ENCODE results near the gene NOP56. TPM values are rescaled to one million over a fixed set of nuclear protein-coding genes. Genes with fewer than 3 reads are reported as not detected.

The NOP56 gene
- total and polyA plus RNA-seq, 2 donors (not counting 3 experiments of a cell fraction or from before 2014, with no cell fraction given): 151 to 329 TPM

DNA sequence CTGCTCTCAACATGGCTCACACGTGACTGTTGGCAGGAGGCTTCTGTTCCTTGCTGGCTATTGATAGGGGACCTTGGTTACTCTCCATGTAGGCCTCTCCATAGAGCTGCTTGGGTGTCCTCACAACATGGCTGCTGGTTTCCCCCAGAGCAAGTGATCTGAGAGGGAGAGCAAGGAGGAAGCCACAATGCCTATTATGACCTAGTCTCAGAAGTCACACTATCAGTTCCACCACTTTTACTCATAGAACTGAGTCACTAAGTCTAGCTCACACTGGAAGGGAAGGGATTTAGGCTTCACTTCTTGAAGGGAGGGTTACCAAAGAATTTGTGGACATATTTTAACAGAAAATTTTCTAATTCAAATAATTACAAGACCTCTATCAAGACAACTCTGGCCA is 8.7 kb upstream of the NOP56 start:
- intact Hi-C loops (cut with micrococcal nuclease): no loop called here

More for the DNA sequence above, 8.7 kb upstream of the NOP56 start:
- Histone ChIP-seq H3K79me2 (ENCODE audit: control insufficient read depth, insufficient read depth, low read length) (no peaks in the 10 kb centered on the region), H3K9me3 (replicated peaks; ENCODE audit: control insufficient read depth, insufficient read depth, low read length) (no peaks in the 10 kb centered on the region), H2AFZ (ENCODE audit: low read depth, low read length) (no peak overlapping the region), H3K27me3 (ENCODE audit: control insufficient read depth in 2 of 2, insufficient read depth in 2 of 2, low read length in 2 of 2) (no peaks in the 10 kb centered on the region), H4K20me1 (replicated peaks; ENCODE audit: control insufficient read depth, extremely low read depth, insufficient read depth, low read length) (no peaks in the 10 kb centered on the region), H3K9ac (replicated peaks; ENCODE audit: extremely low read depth, insufficient read depth, low read length) (no peak overlapping the region), H3K4me3 (replicated peaks in 1 of 3; ENCODE audit: insufficient read depth in 1 of 3, low read depth in 1 of 3, low read length in 3 of 3) (no peak overlapping the region), H3K9me1 (replicated peaks; ENCODE audit: control insufficient read depth, extremely low read depth, insufficient read depth, low read length) (no peaks in the 10 kb centered on the region), H3K4me1 (ENCODE audit: control insufficient read depth, extremely low read depth, insufficient read depth, low read length) (no peaks in the 10 kb centered on the region), H3K4me2 (ENCODE audit: insufficient read depth, low read length) (no peak overlapping the region), H3K27ac (ENCODE audit: insufficient read depth, low read depth, low read length) (no peak overlapping the region), H3K36me3 (ENCODE audit: control insufficient read depth in 2 of 2, extremely low read depth in 1 of 2, insufficient read depth in 2 of 2, low read length in 2 of 2) (no peaks in the 10 kb centered on the region)
- dilution Hi-C loops (cut with MboI; ENCODE audit: extremely low pct_ligation_motif_present, low sequenced_read_pairs): no loop called here
- DNase-seq (ENCODE audit: low read depth, low spot score) (no peak), FAIRE-seq (no peak)
- ChIA-PET CTCF (no interaction called here), POLR2A (no interaction called here)
- no TSS peak for BruUV-seq (replicated peaks)
- TF ChIP-seq, protein P1, sequence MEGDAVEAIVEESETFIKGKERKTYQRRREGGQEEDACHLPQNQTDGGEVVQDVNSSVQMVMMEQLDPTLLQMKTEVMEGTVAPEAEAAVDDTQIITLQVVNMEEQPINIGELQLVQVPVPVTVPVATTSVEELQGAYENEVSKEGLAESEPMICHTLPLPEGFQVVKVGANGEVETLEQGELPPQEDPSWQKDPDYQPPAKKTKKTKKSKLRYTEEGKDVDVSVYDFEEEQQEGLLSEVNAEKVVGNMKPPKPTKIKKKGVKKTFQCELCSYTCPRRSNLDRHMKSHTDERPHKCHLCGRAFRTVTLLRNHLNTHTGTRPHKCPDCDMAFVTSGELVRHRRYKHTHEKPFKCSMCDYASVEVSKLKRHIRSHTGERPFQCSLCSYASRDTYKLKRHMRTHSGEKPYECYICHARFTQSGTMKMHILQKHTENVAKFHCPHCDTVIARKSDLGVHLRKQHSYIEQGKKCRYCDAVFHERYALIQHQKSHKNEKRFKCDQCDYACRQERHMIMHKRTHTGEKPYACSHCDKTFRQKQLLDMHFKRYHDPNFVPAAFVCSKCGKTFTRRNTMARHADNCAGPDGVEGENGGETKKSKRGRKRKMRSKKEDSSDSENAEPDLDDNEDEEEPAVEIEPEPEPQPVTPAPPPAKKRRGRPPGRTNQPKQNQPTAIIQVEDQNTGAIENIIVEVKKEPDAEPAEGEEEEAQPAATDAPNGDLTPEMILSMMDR (IDR thresholded peaks at IDR 0.05; ENCODE audit: extremely low read depth in 1 of 2, insufficient read depth in 1 of 2, low read depth in 1 of 2, low read length in 2 of 2): no peak
- TF ChIP-seq JUN (IDR thresholded peaks at IDR 0.05; ENCODE audit: borderline replicate concordance, insufficient read depth, insufficient read length, low read depth): no peak
- TF ChIP-seq, protein P2, sequence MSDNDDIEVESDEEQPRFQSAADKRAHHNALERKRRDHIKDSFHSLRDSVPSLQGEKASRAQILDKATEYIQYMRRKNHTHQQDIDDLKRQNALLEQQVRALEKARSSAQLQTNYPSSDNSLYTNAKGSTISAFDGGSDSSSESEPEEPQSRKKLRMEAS (IDR thresholded peaks at IDR 0.05; ENCODE audit: insufficient read depth, insufficient read length): no peak
- TF ChIP-seq POLR2AphosphoS5 (IDR thresholded peaks at IDR 0.05; ENCODE audit: insufficient read depth, low read depth, low read length): no peak
- no peak for TF ChIP-seq FOS (IDR thresholded peaks at IDR 0.05; ENCODE audit: borderline replicate concordance, insufficient read depth, low read length)

Data from endothelial cell of umbilical vein (primary cell).